VCaP (cell line): ENCODE data around the gene CCT3.

Source experiments
- H3K27ac ChIP-seq: fragments of 450-650 bp; 2 replicates; pipeline ENCODE4 v1.5.1; 2017
- CTCF ChIP-seq: fragments of 450-650 bp; conservative IDR thresholded peaks from 2 replicates; pipeline ENCODE4 v1.5.1; 2017; ENCODE audit warnings: mild to moderate bottlenecking, moderate library complexity

Gene CCT3

GRCh38 chr1:156338180-156338976 lies at the start of gene CCT3, which contains the start of gene TSACC:
CCT3 (minus strand) TSS chr1:156338292; CDS start chr1:156338184, 108 bp downstream.
TSACC (plus strand) TSS chr1:156338526; CDS start chr1:156339758, 1,232 bp downstream.
- no peak for TF ChIP-seq CTCF
- peak within 1 kb of the TSS; percentile 91 for H3K27ac ChIP-seq

GRCh38 chr1:156387870-156388173 lies 49.7 kb upstream of the CCT3 start:
- H3K27ac ChIP-seq = no peak overlapping the region
- no peak for TF ChIP-seq CTCF

GRCh38 chr1:156386949-156387869 lies 49.1 kb upstream of the CCT3 start:
- TF ChIP-seq CTCF = no peak
- H3K27ac ChIP-seq = no peak overlapping the region

- H3K27ac ChIP-seq = no peak overlapping the region
- no peak for TF ChIP-seq CTCF
Measured at GRCh38 chr1:156386134-156386901, 48.2 kb upstream of the CCT3 start.

- no peak overlapping the region for H3K27ac ChIP-seq
Measured at GRCh38 chr1:156385534-156386031, 47.5 kb upstream of the CCT3 start.

GRCh38 chr1:156384658-156385057 lies 46.6 kb upstream of the CCT3 start:
- H3K27ac ChIP-seq = no peak overlapping the region
- no peak for TF ChIP-seq CTCF

More at GRCh38 chr1:156385534-156386031, 47.5 kb upstream of the CCT3 start:
- TF ChIP-seq CTCF = peak; percentile 85
